Keratinocyte (primary cell): ENCODE measurements around the gene PAFAH2.

Source experiments
- CTCF ChIP-seq, 3 experiments: IDR thresholded peaks in 1 of 3; conservative IDR thresholded peaks in 1 of 3; optimal IDR thresholded peaks in 1 of 3; 2 replicates in 2 of 3; 3 replicates in 1 of 3; pipeline versions ENCODE3 to v1.5.1; 2011; ENCODE audit warnings: low read length in 3 of 3, mild to moderate bottlenecking in 3 of 3, moderate library complexity in 2 of 3, control low read depth in 1 of 3, inconsistent platforms in 1 of 3; ENCODE audit not compliant: insufficient read depth in 2 of 3; ENCODE audit errors: extremely low read depth in 1 of 3
- EZH2 ChIP-seq: IDR thresholded peaks from one replicate; pipeline ENCODE4 v1.6.1; 2012; ENCODE audit warnings: inconsistent platforms, mild to moderate bottlenecking, low read length, moderate library complexity

- peak; percentile 97 to 100 (median 99) for TF ChIP-seq CTCF (optimal IDR thresholded peaks at IDR 0.05 in 1 of 3, IDR thresholded peaks at IDR 0.05 in 1 of 3, conservative IDR thresholded peaks at IDR 0.05 in 1 of 3; ENCODE audit: extremely low read depth in 1 of 3, insufficient read depth in 2 of 3, low read length in 3 of 3)
- TF ChIP-seq EZH2, result no peak
Observed at GRCh38 chr1:25997828-25998761, at the start of gene PAFAH2.
